Measurements from ENCODE around the gene SCARF2. TPM values are rescaled to one million over a fixed set of nuclear protein-coding genes. Genes with fewer than 3 reads are reported as not detected.
A peak's percentile ranks its signal among the peaks of the same experiment; 100 is the strongest.

The SCARF2 gene
- total RNA-seq, 6 donors from 2014 or later, result 10.1 to 36.7 (median 16.1) TPM

DNA sequence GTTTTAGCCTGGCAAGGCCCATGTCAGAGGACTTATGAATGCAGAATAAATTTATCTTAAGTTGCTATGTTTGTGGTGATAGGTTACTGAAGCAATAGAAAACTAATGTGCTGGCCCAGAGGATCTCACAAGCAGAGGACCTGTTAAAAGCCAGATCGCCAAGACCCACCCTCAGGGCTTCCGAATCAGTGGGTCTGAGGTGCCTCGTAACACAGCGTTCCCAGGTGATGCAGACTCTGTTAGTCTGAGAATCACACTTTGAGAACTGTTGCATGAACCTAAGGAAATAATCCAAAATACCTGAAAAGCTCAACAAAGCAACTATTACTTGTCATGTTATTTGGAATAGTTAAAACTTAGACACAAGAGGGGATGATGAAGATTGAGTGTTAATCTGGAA lies 6.7 kb upstream of the SCARF2 start:
- no peak overlapping the region for H3K27ac ChIP-seq
- H3K27me3 ChIP-seq, result no peaks in the 10 kb centered on the region
- H3K9me3 ChIP-seq, result no peaks in the 10 kb centered on the region
- no peak for DNase-seq
- 98 to 100% methylated on average over 4 of the region's 4 CpGs for WGBS, 2 donors
- TF ChIP-seq POLR2A (IDR thresholded peaks at IDR 0.05) (no peak), EP300 (IDR thresholded peaks at IDR 0.05) (no peak), POLR2AphosphoS5 (IDR thresholded peaks at IDR 0.05) (no peak)
- TF ChIP-seq, protein P1, sequence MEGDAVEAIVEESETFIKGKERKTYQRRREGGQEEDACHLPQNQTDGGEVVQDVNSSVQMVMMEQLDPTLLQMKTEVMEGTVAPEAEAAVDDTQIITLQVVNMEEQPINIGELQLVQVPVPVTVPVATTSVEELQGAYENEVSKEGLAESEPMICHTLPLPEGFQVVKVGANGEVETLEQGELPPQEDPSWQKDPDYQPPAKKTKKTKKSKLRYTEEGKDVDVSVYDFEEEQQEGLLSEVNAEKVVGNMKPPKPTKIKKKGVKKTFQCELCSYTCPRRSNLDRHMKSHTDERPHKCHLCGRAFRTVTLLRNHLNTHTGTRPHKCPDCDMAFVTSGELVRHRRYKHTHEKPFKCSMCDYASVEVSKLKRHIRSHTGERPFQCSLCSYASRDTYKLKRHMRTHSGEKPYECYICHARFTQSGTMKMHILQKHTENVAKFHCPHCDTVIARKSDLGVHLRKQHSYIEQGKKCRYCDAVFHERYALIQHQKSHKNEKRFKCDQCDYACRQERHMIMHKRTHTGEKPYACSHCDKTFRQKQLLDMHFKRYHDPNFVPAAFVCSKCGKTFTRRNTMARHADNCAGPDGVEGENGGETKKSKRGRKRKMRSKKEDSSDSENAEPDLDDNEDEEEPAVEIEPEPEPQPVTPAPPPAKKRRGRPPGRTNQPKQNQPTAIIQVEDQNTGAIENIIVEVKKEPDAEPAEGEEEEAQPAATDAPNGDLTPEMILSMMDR (IDR thresholded peaks at IDR 0.05), result no peak
- ATAC-seq (ENCODE audit: low FRiP score in 2 of 2), result no peak
- H3K36me3 ChIP-seq, result peaks cover 3 to 32% (median 20%) of the 10 kb centered on the region in 4 donors
- peaks cover 0 to 9% (median 4%) of the 10 kb centered on the region in 4 donors for H3K4me1 ChIP-seq
- H3K4me3 ChIP-seq, result no peak overlapping the region

DNA sequence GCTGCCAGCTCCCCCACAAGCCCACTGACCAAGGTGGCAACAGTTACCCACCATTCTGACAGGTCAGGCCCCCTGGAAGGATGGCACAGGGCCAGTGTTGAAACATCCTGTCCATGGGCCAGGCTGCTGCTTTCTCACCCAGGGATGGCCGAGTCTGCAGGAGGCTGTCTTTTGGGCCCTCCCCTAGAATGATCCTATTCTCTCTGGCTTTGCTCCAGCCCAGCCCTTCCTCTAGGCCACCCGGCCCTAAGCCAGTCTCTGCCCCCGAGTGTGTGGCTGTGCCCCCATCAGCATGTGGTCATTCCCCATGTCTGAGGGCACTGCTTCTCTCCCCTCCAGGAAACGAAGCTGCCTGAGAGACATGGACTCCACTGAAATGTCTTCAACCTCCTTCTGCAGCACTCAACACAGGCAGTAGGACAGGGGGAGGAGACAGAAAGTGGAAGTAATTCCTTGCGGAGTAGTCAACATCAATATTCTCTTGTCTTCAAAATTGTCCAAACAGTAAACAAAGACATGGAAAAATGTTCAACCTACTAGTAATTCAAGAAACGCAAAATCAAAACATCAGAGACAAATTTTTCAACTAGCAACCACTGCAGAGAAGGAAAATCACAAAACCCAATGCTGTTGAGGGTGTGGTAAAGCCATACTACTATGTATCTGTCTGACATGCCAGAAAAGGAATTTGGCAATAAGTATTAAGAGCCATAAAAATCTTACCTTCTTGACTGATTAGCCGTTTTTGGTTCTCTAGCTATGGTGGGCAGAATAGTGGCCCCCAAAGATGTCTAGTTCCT lies 5.1 kb upstream of the SCARF2 start:
- Histone ChIP-seq H3K27me3 (peaks cover 0 to 6% (median 3%) of the 10 kb centered on the region in 4 donors), H3K4me1 (peaks cover 11 to 22% (median 14%) of the 10 kb centered on the region in 4 donors), H3K4me3 (no peak overlapping the region), H3K9me3 (no peaks in the 10 kb centered on the region), H3K27ac (peak overlapping the region in 2 of 4 donors; percentile 48 to 49), H3K36me3 (peaks cover 3 to 32% (median 20%) of the 10 kb centered on the region in 4 donors)
- 83 to 91% methylated on average over 6 to 7 of the region's 7 CpGs for WGBS, 2 donors
- no peak for DNase-seq
- TF ChIP-seq POLR2AphosphoS5 (IDR thresholded peaks at IDR 0.05) (no peak), POLR2A (IDR thresholded peaks at IDR 0.05) (no peak), EP300 (IDR thresholded peaks at IDR 0.05) (no peak)
- TF ChIP-seq, protein P1 (IDR thresholded peaks at IDR 0.05), result no peak
- no peak for ATAC-seq (ENCODE audit: low FRiP score in 2 of 2)

DNA sequence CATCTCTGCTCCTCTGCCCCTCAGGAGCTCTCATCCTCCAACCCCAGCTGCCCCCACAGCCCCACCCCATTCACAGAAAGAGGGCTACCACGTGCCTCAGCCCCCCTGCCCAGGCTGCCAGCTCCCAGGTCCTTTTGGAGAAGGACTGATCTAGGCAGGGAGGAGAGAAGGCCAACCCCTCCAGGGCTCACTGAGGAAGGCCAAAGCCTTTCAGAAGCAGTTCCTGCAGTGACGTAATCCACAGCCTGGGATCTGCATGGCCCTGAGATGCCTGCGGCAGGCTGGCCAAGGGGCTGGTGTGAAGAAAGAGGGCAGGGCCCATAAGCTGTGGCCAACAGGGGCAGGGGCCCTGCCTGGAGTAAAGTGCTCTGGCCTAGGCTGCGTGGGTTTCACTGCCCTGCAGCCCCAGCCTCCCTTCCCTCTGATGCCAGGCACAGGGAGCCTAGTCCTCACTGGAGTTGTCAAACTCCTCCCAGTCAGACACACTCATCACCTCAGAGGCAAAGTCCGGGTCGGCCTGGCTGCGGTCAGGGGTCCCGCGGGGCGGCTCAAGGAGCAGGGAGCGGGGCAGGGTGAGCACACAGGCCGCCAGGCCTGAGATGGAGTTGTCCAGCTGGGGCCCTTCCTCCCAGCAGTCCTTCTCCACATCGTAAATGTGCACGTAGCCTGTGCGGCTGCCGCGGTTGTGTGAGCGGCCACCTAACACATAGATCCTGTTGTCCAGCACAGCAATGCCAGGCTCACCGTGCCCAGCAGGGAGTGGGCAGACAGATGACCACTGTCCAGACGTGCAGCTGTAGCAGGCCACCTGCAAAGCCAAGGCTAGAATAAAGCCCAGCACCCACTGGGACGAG lies 4.2 kb upstream of the SCARF2 start:
- peaks cover 17 to 28% (median 20%) of the 10 kb centered on the region in 4 donors for H3K4me1 ChIP-seq
- H3K36me3 ChIP-seq, result peaks cover 3 to 32% (median 20%) of the 10 kb centered on the region in 4 donors
- no peaks in the 10 kb centered on the region for H3K9me3 ChIP-seq
- ATAC-seq (ENCODE audit: low FRiP score in 2 of 2), result peak in 1 of 2 donors; percentile 11
- peak overlapping the region in 3 of 4 donors; percentile 46 to 49 (median 48) for H3K27ac ChIP-seq
- peak in 1 of 2 donors; percentile 79 for DNase-seq
- H3K4me3 ChIP-seq, result no peak overlapping the region
- peaks cover 0 to 12% (median 6%) of the 10 kb centered on the region in 4 donors for H3K27me3 ChIP-seq
- 73 to 85% methylated on average over 10 to 20 of the region's 21 CpGs for WGBS, 2 donors
- TF ChIP-seq POLR2A (IDR thresholded peaks at IDR 0.05), result no peak
- no peak for TF ChIP-seq EP300 (IDR thresholded peaks at IDR 0.05)
- no peak for TF ChIP-seq POLR2AphosphoS5 (IDR thresholded peaks at IDR 0.05)
- TF ChIP-seq, protein P1 (IDR thresholded peaks at IDR 0.05), result no peak

DNA sequence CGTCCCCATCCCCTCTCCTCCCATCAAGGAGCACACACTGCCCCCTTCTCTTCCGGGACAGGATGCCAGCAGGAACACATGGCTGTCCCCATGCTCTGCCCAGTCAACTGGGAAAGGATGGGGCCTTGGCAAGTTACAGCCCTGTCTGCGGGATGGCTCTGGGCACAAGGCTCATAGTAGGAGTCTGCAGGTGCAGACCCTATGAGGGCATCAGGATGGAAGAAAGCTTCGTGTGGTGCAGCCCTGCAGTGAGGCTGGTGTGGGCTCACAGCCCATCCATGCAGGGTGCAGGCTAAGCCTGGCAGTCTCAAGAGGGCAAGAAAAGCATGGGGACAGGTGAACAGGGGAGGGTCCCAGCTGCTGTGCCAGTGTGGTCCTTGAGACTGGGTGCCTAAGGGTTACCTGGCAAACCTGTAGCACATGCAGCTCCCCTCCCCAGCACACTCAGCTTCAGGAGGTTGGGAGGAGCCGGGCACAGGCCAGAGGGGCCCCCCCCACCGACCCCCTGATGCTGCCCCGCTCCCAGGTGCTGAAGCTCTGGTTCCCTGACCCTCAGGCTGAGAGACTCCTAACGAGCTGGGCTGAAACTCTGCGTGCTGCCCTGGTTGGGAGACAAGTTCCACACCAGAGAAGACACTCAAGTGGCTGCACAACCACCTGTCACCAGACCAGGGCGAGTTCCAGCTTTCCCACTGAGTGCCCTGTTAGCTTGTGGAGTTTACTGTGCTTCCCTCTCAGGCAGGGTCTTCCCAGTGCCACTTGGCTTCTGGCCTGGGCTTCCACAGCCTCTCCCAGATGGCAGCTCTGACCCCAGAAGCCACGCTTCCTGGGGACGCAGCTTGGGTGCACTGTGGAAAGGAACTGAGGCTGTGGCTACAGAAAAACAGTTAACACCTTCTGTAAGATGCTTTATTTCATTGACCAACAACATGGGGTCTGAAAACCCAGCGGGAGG lies 3.3 kb upstream of the SCARF2 start:
- peaks cover 3 to 26% (median 15%) of the 10 kb centered on the region in 4 donors for H3K36me3 ChIP-seq
- WGBS, 2 donors, result 80 to 83% methylated on average over 4 to 13 of the region's 13 CpGs
- no peak overlapping the region for H3K4me3 ChIP-seq
- H3K27ac ChIP-seq, result peak overlapping the region in 3 of 4 donors; percentile 46 to 49 (median 48)
- DNase-seq, result peak in 1 of 2 donors; percentile 24
- H3K4me1 ChIP-seq, result peaks cover 25 to 37% (median 29%) of the 10 kb centered on the region in 4 donors
- H3K9me3 ChIP-seq, result no peaks in the 10 kb centered on the region
- TF ChIP-seq POLR2AphosphoS5 (IDR thresholded peaks at IDR 0.05) (no peak), POLR2A (IDR thresholded peaks at IDR 0.05) (no peak), EP300 (IDR thresholded peaks at IDR 0.05) (no peak)
- TF ChIP-seq, protein P1 (IDR thresholded peaks at IDR 0.05), result no peak
- no peak for ATAC-seq (ENCODE audit: low FRiP score in 2 of 2)
- peaks cover 0 to 19% (median 10%) of the 10 kb centered on the region in 4 donors for H3K27me3 ChIP-seq
